ENCODE measurements around the gene ZNF765. TPM values are rescaled to one million over a fixed set of nuclear protein-coding genes. Genes with fewer than 3 reads are reported as not detected.
"Not testable (repeated sequence)": the region's sequence is repeated elsewhere in the genome, so short reads cannot be mapped to it uniquely, and the experiment has no call there.

The ZNF765 gene
- polyA plus RNA-seq, 1 donor from 2014 or later = 8.7 TPM

GRCh38 chr19:53471916-53472315 lies 77.0 kb downstream of the ZNF765 start:
- TF ChIP-seq SMC3 (conservative IDR thresholded peaks at IDR 0.05; ENCODE audit: poor library complexity) (no peak), EZH2 (IDR thresholded peaks at IDR 0.05; ENCODE audit: borderline replicate concordance, insufficient read depth, low read length, poor library complexity, severe bottlenecking) (no peak), MXI1 (conservative IDR thresholded peaks at IDR 0.05; ENCODE audit: poor library complexity, severe bottlenecking) (no peak), RAD21 (conservative IDR thresholded peaks at IDR 0.05) (no peak), POLR2AphosphoS5 (IDR thresholded peaks at IDR 0.05) (no peak), REST (IDR thresholded peaks at IDR 0.05; ENCODE audit: borderline replicate concordance) (no peak), EP300 (conservative IDR thresholded peaks at IDR 0.05; ENCODE audit: poor library complexity, severe bottlenecking) (no peak), CTCF (IDR thresholded peaks at IDR 0.05; ENCODE audit: poor library complexity, severe bottlenecking) (no peak), TAF1 (IDR thresholded peaks at IDR 0.05; ENCODE audit: low read depth) (no peak)
- Histone ChIP-seq H3K9me2 (ENCODE audit: insufficient read depth, low read length) (no peaks in the 10 kb centered on the region), H3K4me3 (ENCODE audit: low read length) (no peak overlapping the region)

DNA sequence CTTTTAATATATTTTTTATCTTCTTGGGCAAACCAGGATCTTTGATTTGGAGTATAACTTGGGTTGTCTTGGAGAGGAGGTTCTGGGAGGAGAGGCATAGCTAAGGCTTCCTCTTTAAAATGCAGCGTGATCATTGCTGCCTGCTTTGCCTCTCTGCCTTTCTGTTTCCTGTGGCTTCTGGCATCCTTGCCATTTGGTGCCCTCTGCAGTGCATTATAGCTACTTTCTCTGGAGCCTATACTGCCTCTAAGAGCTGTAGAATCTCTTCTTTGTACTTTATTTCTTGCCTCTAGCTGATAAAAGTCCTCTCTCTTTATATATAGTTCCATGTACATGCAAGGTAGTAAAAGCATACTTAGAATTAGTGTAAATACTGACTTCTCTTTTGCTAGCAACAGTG lies 79.9 kb downstream of the ZNF765 start:
- H3K27ac ChIP-seq (ENCODE audit: low read length) = not testable (repeated sequence)

More at GRCh38 chr19:53471916-53472315, 77.0 kb downstream of the ZNF765 start:
- H3K9ac ChIP-seq (ENCODE audit: low read length) = no peak overlapping the region
- no peaks in the 10 kb centered on the region for H4K20me1 ChIP-seq (ENCODE audit: insufficient read depth)
- H3K9me3 ChIP-seq (ENCODE audit: low read length) = no peaks in the 10 kb centered on the region
- no peak overlapping the region for H2AFZ ChIP-seq (ENCODE audit: low read depth, low read length)
- no peaks in the 10 kb centered on the region for H3F3A ChIP-seq (ENCODE audit: insufficient read depth, low read length, poor library complexity, severe bottlenecking)
- H3K79me2 ChIP-seq (replicated peaks; ENCODE audit: insufficient read depth, low read length) = no peaks in the 10 kb centered on the region
- no peaks in the 10 kb centered on the region for H3K27me3 ChIP-seq (ENCODE audit: insufficient read depth, low read depth, low read length)
- no peaks in the 10 kb centered on the region for H3K36me3 ChIP-seq (ENCODE audit: insufficient read depth, low read length)
- H3K27ac ChIP-seq (ENCODE audit: low read length) = no peak overlapping the region
- H3K4me2 ChIP-seq (ENCODE audit: low read length) = no peak overlapping the region

DNA sequence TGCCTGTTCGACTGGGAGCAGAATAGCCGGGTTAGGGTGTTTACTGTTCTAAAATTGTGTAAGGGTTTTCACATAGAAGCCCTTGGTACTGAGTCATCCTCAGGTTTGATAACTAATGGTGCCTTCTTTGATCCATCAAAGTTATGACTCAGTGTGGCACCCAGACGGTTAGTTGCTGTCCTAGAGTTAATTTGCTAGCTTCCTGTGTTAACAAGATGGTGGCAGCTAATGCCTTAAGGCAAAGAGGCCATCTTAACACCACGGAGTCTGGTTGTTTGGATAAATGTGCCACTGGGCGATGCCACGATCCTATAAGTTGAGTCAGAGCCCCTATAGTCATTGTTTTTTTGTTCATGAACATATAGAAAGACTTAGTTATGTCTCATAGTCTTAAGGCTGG lies 80.5 kb downstream of the ZNF765 start:
- not testable (repeated sequence) for H4K20me1 ChIP-seq (ENCODE audit: insufficient read depth); H3F3A ChIP-seq (ENCODE audit: insufficient read depth, low read length, poor library complexity, severe bottlenecking); H3K4me2 ChIP-seq (ENCODE audit: low read length); H3K9me3 ChIP-seq (ENCODE audit: low read length); H3K36me3 ChIP-seq (ENCODE audit: insufficient read depth, low read length); H3K79me2 ChIP-seq (replicated peaks; ENCODE audit: insufficient read depth, low read length); H2AFZ ChIP-seq (ENCODE audit: low read depth, low read length); H3K9ac ChIP-seq (ENCODE audit: low read length); H3K4me3 ChIP-seq (ENCODE audit: low read length); H3K9me2 ChIP-seq (ENCODE audit: insufficient read depth, low read length); H3K27ac ChIP-seq (ENCODE audit: low read length); H3K27me3 ChIP-seq (ENCODE audit: insufficient read depth, low read depth, low read length)

More for the DNA sequence above, 79.9 kb downstream of the ZNF765 start:
- not testable (repeated sequence) for H3K27me3 ChIP-seq (ENCODE audit: insufficient read depth, low read depth, low read length); H3K4me2 ChIP-seq (ENCODE audit: low read length); H3K9me2 ChIP-seq (ENCODE audit: insufficient read depth, low read length); H3K4me3 ChIP-seq (ENCODE audit: low read length); H4K20me1 ChIP-seq (ENCODE audit: insufficient read depth); H3K36me3 ChIP-seq (ENCODE audit: insufficient read depth, low read length); H2AFZ ChIP-seq (ENCODE audit: low read depth, low read length); H3F3A ChIP-seq (ENCODE audit: insufficient read depth, low read length, poor library complexity, severe bottlenecking); H3K9ac ChIP-seq (ENCODE audit: low read length); H3K9me3 ChIP-seq (ENCODE audit: low read length); H3K79me2 ChIP-seq (replicated peaks; ENCODE audit: insufficient read depth, low read length)

Small RNAs within 50 kb of the gene (small RNA-seq; reads per million reads assigned to genes)
- 0 reads per million in 3 experiments for gene RPL39P36

Other genes starting within 250 kb of the ZNF765 start
- gene ZNF347, start 236.1 kb upstream of the ZNF765 start, polyA plus RNA-seq = 7.4 and 7.7 TPM in 2 replicates
- gene ZNF665, start 201.8 kb upstream of the ZNF765 start, polyA plus RNA-seq = 2.6 and 2.8 TPM in 2 replicates
- gene ZNF677, start 140.3 kb upstream of the ZNF765 start, polyA plus RNA-seq = 35.4 and 39.4 TPM in 2 replicates
- gene VN1R2, start 136.9 kb upstream of the ZNF765 start, polyA plus RNA-seq = not detected in 2 replicates
- gene VN1R4, start 127.4 kb upstream of the ZNF765 start, polyA plus RNA-seq = not detected in 2 replicates
- gene ZNF845, start 61.4 kb upstream of the ZNF765 start, polyA plus RNA-seq = 6.1 and 6.8 TPM in 2 replicates
- gene ZNF525, start 29.4 kb upstream of the ZNF765 start, polyA plus RNA-seq = 2.8 and 5.1 TPM in 2 replicates
- 11.4 and 16.8 TPM in 2 replicates for gene ZNF761, start 36.8 kb downstream of the ZNF765 start, polyA plus RNA-seq
- 1.9 and 2.6 TPM in 2 replicates for gene ZNF813, start 72.6 kb downstream of the ZNF765 start, polyA plus RNA-seq
- 10.7 and 13.3 TPM in 2 replicates for gene ZNF331, start 143.0 kb downstream of the ZNF765 start, polyA plus RNA-seq
- gene DPRX, start 236.8 kb downstream of the ZNF765 start, polyA plus RNA-seq = not detected in 2 replicates

Measured in neural cell (in vitro differentiated cells).